ENCODE measurements around the gene MAGI2.

The MAGI2 gene

GRCh38 chr7:79377097-79377496, 76.4 kb downstream of the MAGI2 start:
- no peak for DNase-seq (ENCODE audit: low read depth, low spot score)

- no peak for DNase-seq (ENCODE audit: low read depth, low spot score)
These were observed 77.0 kb downstream of the MAGI2 start for GRCh38 chr7:79376299-79377025.

GRCh38 chr7:79361214-79361613, 92.3 kb downstream of the MAGI2 start:
- DNase-seq (ENCODE audit: low read depth, low spot score), result no peak

GRCh38 chr7:79359827-79360226, 93.6 kb downstream of the MAGI2 start:
- DNase-seq (ENCODE audit: low read depth, low spot score), result no peak

GRCh38 chr7:79357101-79357500, 96.4 kb downstream of the MAGI2 start:
- DNase-seq (ENCODE audit: low read depth, low spot score), result no peak

- no peak for DNase-seq (ENCODE audit: low read depth, low spot score)
These were observed 99.6 kb downstream of the MAGI2 start for GRCh38 chr7:79353720-79354468.

- DNase-seq (ENCODE audit: low read depth, low spot score), result no peak
These were observed 101.1 kb downstream of the MAGI2 start for GRCh38 chr7:79352323-79352722.

GRCh38 chr7:79347351-79347750, 106.1 kb downstream of the MAGI2 start:
- DNase-seq (ENCODE audit: low read depth, low spot score), result no peak

- no peak for DNase-seq (ENCODE audit: low read depth, low spot score)
These were observed 111.6 kb downstream of the MAGI2 start for GRCh38 chr7:79341902-79342301.

- no peak for DNase-seq (ENCODE audit: low read depth, low spot score)
These were observed 113.3 kb downstream of the MAGI2 start for GRCh38 chr7:79340212-79340611.

- DNase-seq (ENCODE audit: low read depth, low spot score), result no peak
These were observed 114.1 kb downstream of the MAGI2 start for GRCh38 chr7:79339208-79339925.

- DNase-seq (ENCODE audit: low read depth, low spot score), result no peak
These were observed 115.8 kb downstream of the MAGI2 start for GRCh38 chr7:79337717-79338116.

GRCh38 chr7:79334841-79335240, 118.6 kb downstream of the MAGI2 start:
- DNase-seq (ENCODE audit: low read depth, low spot score), result no peak

GRCh38 chr7:79334334-79334733, 119.1 kb downstream of the MAGI2 start:
- no peak for DNase-seq (ENCODE audit: low read depth, low spot score)

- no peak for DNase-seq (ENCODE audit: low read depth, low spot score)
These were observed 121.4 kb downstream of the MAGI2 start for GRCh38 chr7:79332091-79332490.

- DNase-seq (ENCODE audit: low read depth, low spot score), result no peak
These were observed 124.0 kb downstream of the MAGI2 start for GRCh38 chr7:79329464-79329863.

GRCh38 chr7:79320741-79321473, 132.6 kb downstream of the MAGI2 start:
- no peak for DNase-seq (ENCODE audit: low read depth, low spot score)

- no peak for DNase-seq (ENCODE audit: low read depth, low spot score)
These were observed 134.1 kb downstream of the MAGI2 start for GRCh38 chr7:79319369-79319768.

GRCh38 chr7:79317728-79318127, 135.7 kb downstream of the MAGI2 start:
- no peak for DNase-seq (ENCODE audit: low read depth, low spot score)

GRCh38 chr7:79312022-79312421, 141.4 kb downstream of the MAGI2 start:
- DNase-seq (ENCODE audit: low read depth, low spot score), result no peak

GRCh38 chr7:79308192-79308591, 145.3 kb downstream of the MAGI2 start:
- DNase-seq (ENCODE audit: low read depth, low spot score), result no peak

GRCh38 chr7:79307376-79307775, 146.1 kb downstream of the MAGI2 start:
- no peak for DNase-seq (ENCODE audit: low read depth, low spot score)
